ENCODE data around the gene C1QTNF1. TPM values are rescaled to one million over a fixed set of nuclear protein-coding genes. Genes with fewer than 3 reads are reported as not detected.

Gene C1QTNF1
- total RNA-seq, 1 donor from 2014 or later, result 9.4 TPM

DNA sequence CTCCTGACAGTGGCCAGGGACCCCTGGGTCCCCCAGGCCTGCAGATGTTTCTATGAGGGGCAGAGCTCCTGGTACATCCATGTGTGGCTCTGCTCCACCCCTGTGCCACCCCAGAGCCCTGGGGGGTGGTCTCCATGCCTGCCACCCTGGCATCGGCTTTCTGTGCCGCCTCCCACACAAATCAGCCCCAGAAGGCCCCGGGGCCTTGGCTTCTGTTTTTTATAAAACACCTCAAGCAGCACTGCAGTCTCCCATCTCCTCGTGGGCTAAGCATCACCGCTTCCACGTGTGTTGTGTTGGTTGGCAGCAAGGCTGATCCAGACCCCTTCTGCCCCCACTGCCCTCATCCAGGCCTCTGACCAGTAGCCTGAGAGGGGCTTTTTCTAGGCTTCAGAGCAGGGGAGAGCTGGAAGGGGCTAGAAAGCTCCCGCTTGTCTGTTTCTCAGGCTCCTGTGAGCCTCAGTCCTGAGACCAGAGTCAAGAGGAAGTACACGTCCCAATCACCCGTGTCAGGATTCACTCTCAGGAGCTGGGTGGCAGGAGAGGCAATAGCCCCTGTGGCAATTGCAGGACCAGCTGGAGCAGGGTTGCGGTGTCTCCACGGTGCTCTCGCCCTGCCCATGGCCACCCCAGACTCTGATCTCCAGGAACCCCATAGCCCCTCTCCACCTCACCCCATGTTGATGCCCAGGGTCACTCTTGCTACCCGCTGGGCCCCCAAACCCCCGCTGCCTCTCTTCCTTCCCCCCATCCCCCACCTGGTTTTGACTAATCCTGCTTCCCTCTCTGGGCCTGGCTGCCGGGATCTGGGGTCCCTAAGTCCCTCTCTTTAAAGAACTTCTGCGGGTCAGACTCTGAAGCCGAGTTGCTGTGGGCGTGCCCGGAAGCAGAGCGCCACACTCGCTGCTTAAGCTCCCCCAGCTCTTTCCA, 25.1 kb downstream of the C1QTNF1 start:
- Mint-ChIP-seq H3K36me3 (no peaks in the 10 kb centered on the region), H3K4me1 (ENCODE audit: unreplicated experiment) (peaks cover 10% of the 10 kb centered on the region), H3K4me3 (no peak overlapping the region), H3K27ac (no peak overlapping the region), H3K9me3 (peaks cover 9% of the 10 kb centered on the region), H3K27me3 (peaks cover 14% of the 10 kb centered on the region)
- no peak for DNase-seq (ENCODE audit: extremely low spot score, unreplicated experiment)
- TF ChIP-seq CTCF (conservative IDR thresholded peaks at IDR 0.05), result no peak

DNA sequence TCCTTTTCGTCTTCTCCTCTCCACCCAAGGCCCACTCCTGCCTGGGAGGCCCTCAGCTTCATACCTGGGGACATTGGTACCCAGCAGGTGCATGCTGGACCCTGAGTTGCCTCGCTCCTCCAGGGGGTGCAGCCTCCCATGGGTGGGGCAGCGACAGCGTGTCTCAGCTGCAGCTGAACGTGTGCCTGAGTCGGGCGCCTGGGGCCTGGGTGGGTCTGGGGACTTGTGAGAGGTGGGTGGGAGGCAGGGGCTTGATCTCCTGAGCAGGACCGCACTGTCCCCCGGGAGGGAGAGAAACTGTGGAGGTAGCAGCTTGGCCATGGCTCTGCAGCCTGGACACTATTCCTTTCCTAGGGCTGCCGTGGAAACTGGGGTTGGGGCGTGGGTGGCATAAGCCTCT, 25.9 kb downstream of the C1QTNF1 start:
- H3K4me3 Mint-ChIP-seq, result no peak overlapping the region
- no peak for DNase-seq (ENCODE audit: extremely low spot score, unreplicated experiment)
- H3K36me3 Mint-ChIP-seq, result no peaks in the 10 kb centered on the region
- TF ChIP-seq CTCF (conservative IDR thresholded peaks at IDR 0.05), result no peak
- H3K27me3 Mint-ChIP-seq, result peaks cover 12% of the 10 kb centered on the region
- H3K9me3 Mint-ChIP-seq, result peaks cover 12% of the 10 kb centered on the region
- H3K4me1 Mint-ChIP-seq (ENCODE audit: unreplicated experiment), result peaks cover 10% of the 10 kb centered on the region
- no peak overlapping the region for H3K27ac Mint-ChIP-seq

DNA sequence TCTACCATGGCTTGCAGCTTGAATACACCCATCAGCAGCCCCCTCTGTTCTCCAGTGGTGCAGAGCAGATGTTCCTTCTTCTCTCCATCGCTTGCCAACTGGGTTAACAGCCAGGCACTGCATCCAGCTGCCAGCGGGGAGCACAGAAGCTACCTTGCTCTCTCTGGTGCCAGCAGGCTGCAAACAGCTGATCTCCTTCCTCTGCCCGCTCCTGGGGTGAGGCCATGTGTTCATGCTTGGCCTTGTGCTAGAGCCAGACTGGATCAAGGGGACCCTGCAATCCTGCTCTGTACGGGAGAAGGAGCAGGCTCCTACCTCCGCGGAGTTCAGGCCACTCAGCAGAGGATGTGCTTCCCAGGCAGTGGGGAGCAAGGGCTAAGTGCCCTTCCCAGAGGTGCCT, 26.6 kb downstream of the C1QTNF1 start:
- no peak for TF ChIP-seq CTCF (conservative IDR thresholded peaks at IDR 0.05)
- Mint-ChIP-seq H3K27ac (no peak overlapping the region), H3K36me3 (no peaks in the 10 kb centered on the region), H3K4me3 (no peak overlapping the region), H3K27me3 (peaks cover 9% of the 10 kb centered on the region), H3K4me1 (ENCODE audit: unreplicated experiment) (peaks cover 8% of the 10 kb centered on the region), H3K9me3 (peaks cover 12% of the 10 kb centered on the region)
- no peak for DNase-seq (ENCODE audit: extremely low spot score, unreplicated experiment)

DNA sequence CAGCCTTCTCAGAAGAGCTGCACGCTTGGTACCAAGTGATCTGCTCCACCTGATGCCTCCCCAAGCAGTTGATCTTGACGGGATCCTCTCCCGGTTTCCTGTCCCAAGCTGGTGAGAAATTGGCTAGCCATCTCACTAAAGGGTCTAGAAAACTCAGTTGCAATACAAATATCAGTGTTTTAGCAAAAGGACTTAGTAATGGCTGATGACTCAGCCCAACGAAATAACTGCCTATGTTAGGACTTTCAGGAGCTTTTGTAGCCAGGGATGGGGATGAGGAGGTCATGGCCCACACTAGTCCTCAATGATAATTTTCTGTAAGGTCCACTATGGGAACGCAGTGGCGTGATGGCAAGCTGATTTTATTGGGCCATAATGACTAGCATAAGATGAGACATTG, 27.3 kb downstream of the C1QTNF1 start:
- Mint-ChIP-seq H3K36me3 (no peaks in the 10 kb centered on the region), H3K27me3 (peaks cover 3% of the 10 kb centered on the region), H3K4me3 (no peak overlapping the region), H3K9me3 (peaks cover 12% of the 10 kb centered on the region), H3K4me1 (ENCODE audit: unreplicated experiment) (peaks cover under 1% of the 10 kb centered on the region), H3K27ac (no peak overlapping the region)
- TF ChIP-seq CTCF (conservative IDR thresholded peaks at IDR 0.05), result no peak
- DNase-seq (ENCODE audit: extremely low spot score, unreplicated experiment), result no peak

DNA sequence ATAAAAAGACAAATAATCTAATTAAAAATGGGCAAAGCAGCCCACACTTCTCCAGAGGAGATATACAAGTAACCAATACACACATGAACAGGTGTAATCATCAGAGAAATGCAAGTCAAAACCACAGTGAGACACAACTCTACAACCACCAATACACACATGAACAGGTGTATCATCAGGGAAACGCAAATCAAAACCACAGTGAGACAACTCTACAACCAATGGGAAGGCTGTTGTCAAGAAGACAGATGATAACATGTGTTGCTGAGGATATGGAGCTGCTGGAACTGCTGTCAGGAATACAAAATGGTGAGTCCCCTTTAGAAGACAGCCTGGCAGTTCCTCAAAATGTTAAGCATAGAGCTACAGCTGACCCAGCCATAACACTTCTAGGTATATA, 28.2 kb downstream of the C1QTNF1 start:
- no peaks in the 10 kb centered on the region for H3K4me1 Mint-ChIP-seq (ENCODE audit: unreplicated experiment)
- peaks cover 12% of the 10 kb centered on the region for H3K9me3 Mint-ChIP-seq
- no peaks in the 10 kb centered on the region for H3K36me3 Mint-ChIP-seq
- no peak overlapping the region for H3K27ac Mint-ChIP-seq
- no peak for TF ChIP-seq CTCF (conservative IDR thresholded peaks at IDR 0.05)
- peaks cover 3% of the 10 kb centered on the region for H3K27me3 Mint-ChIP-seq
- no peak for DNase-seq (ENCODE audit: extremely low spot score, unreplicated experiment)
- no peak overlapping the region for H3K4me3 Mint-ChIP-seq
